ENCODE data around the gene EPHX1.

EPHX1 gene

GRCh38 chr1:225817611-225818061 is 7.7 kb downstream of the EPHX1 start:
- TF ChIP-seq REST (IDR thresholded peaks at IDR 0.05; ENCODE audit: insufficient read depth in 1 of 2, low read depth in 2 of 2, low read length in 2 of 2), result no peak
- no peak for TF ChIP-seq TAF1 (IDR thresholded peaks at IDR 0.05; ENCODE audit: borderline replicate concordance, insufficient read depth, low read length)

GRCh38 chr1:225818229-225818628 is 8.3 kb downstream of the EPHX1 start:
- TF ChIP-seq POLR2AphosphoS5 (IDR thresholded peaks at IDR 0.05; ENCODE audit: low read depth, low read length), result no peak
- no peak for TF ChIP-seq SIN3A (IDR thresholded peaks at IDR 0.05; ENCODE audit: borderline replicate concordance, insufficient read depth, low read length)
- no peak for TF ChIP-seq FOXP2 (optimal IDR thresholded peaks at IDR 0.05; ENCODE audit: borderline replicate concordance, extremely low read depth, extremely low read length, insufficient read depth)
- no peak for TF ChIP-seq REST (IDR thresholded peaks at IDR 0.05; ENCODE audit: insufficient read depth in 1 of 2, low read depth in 2 of 2, low read length in 2 of 2)
- TF ChIP-seq TAF1 (IDR thresholded peaks at IDR 0.05; ENCODE audit: borderline replicate concordance, insufficient read depth, low read length), result no peak

- TF ChIP-seq SIN3A (IDR thresholded peaks at IDR 0.05; ENCODE audit: borderline replicate concordance, insufficient read depth, low read length), result no peak
- no peak for TF ChIP-seq TAF1 (IDR thresholded peaks at IDR 0.05; ENCODE audit: borderline replicate concordance, insufficient read depth, low read length)
- no peak for TF ChIP-seq POLR2AphosphoS5 (IDR thresholded peaks at IDR 0.05; ENCODE audit: low read depth, low read length)
- no peak for TF ChIP-seq REST (IDR thresholded peaks at IDR 0.05; ENCODE audit: insufficient read depth in 1 of 2, low read depth in 2 of 2, low read length in 2 of 2)
- no peak for TF ChIP-seq FOXP2 (optimal IDR thresholded peaks at IDR 0.05; ENCODE audit: borderline replicate concordance, extremely low read depth, extremely low read length, insufficient read depth)
Measured at GRCh38 chr1:225819346-225820192, 9.6 kb downstream of the EPHX1 start.

GRCh38 chr1:225820522-225821120 is 10.7 kb downstream of the EPHX1 start:
- no peak for TF ChIP-seq POLR2AphosphoS5 (IDR thresholded peaks at IDR 0.05; ENCODE audit: low read depth, low read length)
- TF ChIP-seq TAF1 (IDR thresholded peaks at IDR 0.05; ENCODE audit: borderline replicate concordance, insufficient read depth, low read length), result no peak
- TF ChIP-seq SIN3A (IDR thresholded peaks at IDR 0.05; ENCODE audit: borderline replicate concordance, insufficient read depth, low read length), result no peak
- TF ChIP-seq FOXP2 (optimal IDR thresholded peaks at IDR 0.05; ENCODE audit: borderline replicate concordance, extremely low read depth, extremely low read length, insufficient read depth), result no peak
- no peak for TF ChIP-seq REST (IDR thresholded peaks at IDR 0.05; ENCODE audit: insufficient read depth in 1 of 2, low read depth in 2 of 2, low read length in 2 of 2)
